ENCODE measurements around the gene GRID1. TPM values are rescaled to one million over a fixed set of nuclear protein-coding genes. Genes with fewer than 3 reads are reported as not detected.

GRID1 gene
- total and polyA plus RNA-seq, 10 of the 15 experiments (the other 5 are each of a cell fraction or from before 2014, with no cell fraction given), result 0.04 to 0.62 (median 0.08) TPM; not detected in 5

DNA sequence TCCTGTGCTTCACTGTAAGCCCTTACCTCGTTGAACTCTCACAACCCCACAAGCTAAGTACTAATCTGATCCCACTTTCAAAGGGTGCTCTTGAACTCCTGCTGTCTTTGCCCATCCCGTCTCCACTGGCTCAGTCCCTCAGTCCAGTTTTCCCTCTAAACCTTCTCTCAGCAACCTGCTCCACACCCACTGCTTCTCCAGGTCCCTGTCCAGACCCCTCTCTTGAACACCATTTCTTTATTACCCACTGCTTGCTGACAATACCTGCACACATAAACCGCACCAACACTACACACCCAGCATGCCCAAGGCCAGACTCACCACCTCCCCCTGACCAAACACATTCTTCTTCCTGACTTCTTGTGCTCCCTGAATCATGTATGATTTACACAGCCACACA lies 343.3 kb downstream of the GRID1 start:
- Histone ChIP-seq H2AFZ (ENCODE audit: control insufficient read depth, low read depth, low read length) (no peak overlapping the region), H3K79me2 (ENCODE audit: control insufficient read depth, insufficient read depth, low read length) (no peaks in the 10 kb centered on the region), H3K27ac (ENCODE audit: control insufficient read depth, insufficient read depth) (no peak overlapping the region), H3K4me2 (ENCODE audit: control insufficient read depth, insufficient read depth) (no peak overlapping the region), H3K4me1 (ENCODE audit: control insufficient read depth, insufficient read depth, low read length) (no peaks in the 10 kb centered on the region), H4K20me1 (ENCODE audit: control insufficient read depth, insufficient read depth) (no peaks in the 10 kb centered on the region), H3K4me3 (no peak overlapping the region), H3K9me3 (replicated peaks; ENCODE audit: control insufficient read depth, insufficient read depth, low read length) (no peaks in the 10 kb centered on the region), H3K27me3 (replicated peaks in 1 of 2; ENCODE audit: control insufficient read depth in 2 of 2, insufficient read depth in 2 of 2, low read length in 1 of 2) (no peaks in the 10 kb centered on the region), H3K9ac (ENCODE audit: control insufficient read depth, insufficient read depth, low read length) (no peak overlapping the region), H3K36me3 (ENCODE audit: control insufficient read depth in 2 of 2, insufficient read depth in 2 of 2, low read length in 1 of 2) (no peaks in the 10 kb centered on the region)
- 44% methylated on average over 3 of the region's 3 CpGs for WGBS (ENCODE audit: insufficient coverage, insufficient replicate concordance, low lambda C conversion rate, missing lambda C conversion rate)
- ChIA-PET CTCF (no interaction called here), RAD21 (ENCODE audit: unreplicated experiment) (no interaction called here), POLR2A (no interaction called here), SMC1A (ENCODE audit: uncharacterized antibody, unreplicated experiment) (no interaction called here)
- BruUV-seq (replicated peaks), result no TSS peak
- in situ Hi-C loops (cut with MboI), result no loop called here
- DNase-seq (ENCODE audit: low read depth, low spot score) (no peak), ATAC-seq (no peak), FAIRE-seq (no peak)
- intact Hi-C loops (cut with micrococcal nuclease; ENCODE audit: unreplicated experiment), result no loop called here
- TF ChIP-seq ASH2L (IDR thresholded peaks at IDR 0.05; ENCODE audit: borderline replicate concordance, low read depth), result no peak

DNA sequence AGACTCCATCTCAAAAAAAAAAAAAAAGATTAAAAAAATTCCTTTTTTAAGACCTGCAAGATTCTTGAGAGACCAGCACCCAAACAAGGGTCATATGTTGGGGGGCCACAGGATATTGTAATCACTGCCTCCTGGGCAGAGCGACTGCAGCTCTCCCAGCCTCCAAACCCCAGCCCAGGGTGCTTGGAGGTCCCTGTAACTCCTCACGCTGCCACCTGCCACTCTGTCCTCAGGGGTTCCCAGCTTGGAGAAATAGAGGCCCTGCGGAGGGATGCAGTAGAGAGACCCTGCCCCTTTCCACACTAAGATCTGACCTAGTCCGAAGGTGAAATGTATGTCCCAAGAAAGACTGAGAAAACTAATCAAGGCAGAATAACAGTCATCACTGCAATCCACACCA lies 343.7 kb downstream of the GRID1 start:
- no peak overlapping the region for H3K27ac ChIP-seq (ENCODE audit: control insufficient read depth, insufficient read depth)
- H3K4me1 ChIP-seq (ENCODE audit: control insufficient read depth, insufficient read depth, low read length), result peaks cover under 1% of the 10 kb centered on the region; the same call in 1 of the 2 replicates
- FAIRE-seq (no peak), DNase-seq (ENCODE audit: low read depth, low spot score) (no peak), ATAC-seq (no peak)
- ChIA-PET SMC1A (ENCODE audit: uncharacterized antibody, unreplicated experiment) (no interaction called here), RAD21 (ENCODE audit: unreplicated experiment) (interaction anchor here (0.6 kb wide), 1 partner anchor 1192 kb away, joined by 3 read pairs; no protein-coding TSS in a partner anchor), POLR2A (no interaction called here), CTCF (no interaction called here)
- no peaks in the 10 kb centered on the region for H3K79me2 ChIP-seq (ENCODE audit: control insufficient read depth, insufficient read depth, low read length)
- no TSS peak for BruUV-seq (replicated peaks)
- in situ Hi-C loops (cut with MboI) (no loop called here), intact Hi-C loops (cut with micrococcal nuclease; ENCODE audit: unreplicated experiment) (no loop called here)
- H3K27me3 ChIP-seq (replicated peaks in 1 of 2; ENCODE audit: control insufficient read depth in 2 of 2, insufficient read depth in 2 of 2, low read length in 1 of 2), result no peaks in the 10 kb centered on the region
- no peak for TF ChIP-seq NR2C2 (IDR thresholded peaks at IDR 0.05; ENCODE audit: borderline replicate concordance, control insufficient read depth, insufficient read length, low read depth)
- TF ChIP-seq, protein P1, sequence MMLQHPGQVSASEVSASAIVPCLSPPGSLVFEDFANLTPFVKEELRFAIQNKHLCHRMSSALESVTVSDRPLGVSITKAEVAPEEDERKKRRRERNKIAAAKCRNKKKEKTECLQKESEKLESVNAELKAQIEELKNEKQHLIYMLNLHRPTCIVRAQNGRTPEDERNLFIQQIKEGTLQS (IDR thresholded peaks at IDR 0.05; ENCODE audit: borderline replicate concordance, extremely low read depth, low read depth, low read length), result no peak
- no peak for TF ChIP-seq YBX1 (IDR thresholded peaks at IDR 0.05)
- TF ChIP-seq, protein P2, sequence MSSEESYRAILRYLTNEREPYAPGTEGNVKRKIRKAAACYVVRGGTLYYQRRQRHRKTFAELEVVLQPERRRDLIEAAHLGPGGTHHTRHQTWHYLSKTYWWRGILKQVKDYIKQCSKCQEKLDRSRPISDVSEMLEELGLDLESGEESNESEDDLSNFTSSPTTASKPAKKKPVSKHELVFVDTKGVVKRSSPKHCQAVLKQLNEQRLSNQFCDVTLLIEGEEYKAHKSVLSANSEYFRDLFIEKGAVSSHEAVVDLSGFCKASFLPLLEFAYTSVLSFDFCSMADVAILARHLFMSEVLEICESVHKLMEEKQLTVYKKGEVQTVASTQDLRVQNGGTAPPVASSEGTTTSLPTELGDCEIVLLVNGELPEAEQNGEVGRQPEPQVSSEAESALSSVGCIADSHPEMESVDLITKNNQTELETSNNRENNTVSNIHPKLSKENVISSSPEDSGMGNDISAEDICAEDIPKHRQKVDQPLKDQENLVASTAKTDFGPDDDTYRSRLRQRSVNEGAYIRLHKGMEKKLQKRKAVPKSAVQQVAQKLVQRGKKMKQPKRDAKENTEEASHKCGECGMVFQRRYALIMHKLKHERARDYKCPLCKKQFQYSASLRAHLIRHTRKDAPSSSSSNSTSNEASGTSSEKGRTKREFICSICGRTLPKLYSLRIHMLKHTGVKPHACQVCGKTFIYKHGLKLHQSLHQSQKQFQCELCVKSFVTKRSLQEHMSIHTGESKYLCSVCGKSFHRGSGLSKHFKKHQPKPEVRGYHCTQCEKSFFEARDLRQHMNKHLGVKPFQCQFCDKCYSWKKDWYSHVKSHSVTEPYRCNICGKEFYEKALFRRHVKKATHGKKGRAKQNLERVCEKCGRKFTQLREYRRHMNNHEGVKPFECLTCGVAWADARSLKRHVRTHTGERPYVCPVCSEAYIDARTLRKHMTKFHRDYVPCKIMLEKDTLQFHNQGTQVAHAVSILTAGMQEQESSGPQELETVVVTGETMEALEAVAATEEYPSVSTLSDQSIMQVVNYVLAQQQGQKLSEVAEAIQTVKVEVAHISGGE (CRISPR knock-in tag; IDR thresholded peaks at IDR 0.05), result no peak
- no peak for TF ChIP-seq CBFB (IDR thresholded peaks at IDR 0.05; ENCODE audit: low read depth)
- H3K4me3 ChIP-seq, result no peak overlapping the region
- no peaks in the 10 kb centered on the region for H3K36me3 ChIP-seq (ENCODE audit: control insufficient read depth in 2 of 2, insufficient read depth in 2 of 2, low read length in 1 of 2)
- no peaks in the 10 kb centered on the region for H3K9me3 ChIP-seq (replicated peaks; ENCODE audit: control insufficient read depth, insufficient read depth, low read length)
- H3K4me2 ChIP-seq (ENCODE audit: control insufficient read depth, insufficient read depth), result no peak overlapping the region
- no peak overlapping the region for H2AFZ ChIP-seq (ENCODE audit: control insufficient read depth, low read depth, low read length)
- WGBS (ENCODE audit: insufficient coverage, insufficient replicate concordance, low lambda C conversion rate, missing lambda C conversion rate), result 56% methylated on average over 4 of the region's 4 CpGs
- no peak overlapping the region for H3K9ac ChIP-seq (ENCODE audit: control insufficient read depth, insufficient read depth, low read length)
- no peaks in the 10 kb centered on the region for H4K20me1 ChIP-seq (ENCODE audit: control insufficient read depth, insufficient read depth)
